Transverse colon (tissue), 4 donors: ENCODE results near the gene WDR35. TPM values are rescaled to one million over a fixed set of nuclear protein-coding genes. Genes with fewer than 3 reads are reported as not detected.

Experiments used
- DNase-seq: peaks from one replicate; pipeline ENCODE4 v3.0.0-alpha.2; 2019
- H3K27ac ChIP-seq, 4 donors: fragments of 200-600 bp; sonication (generic); 2 replicates each; pipeline ENCODE4 v1.5.1; 2016 to 2018; ENCODE audit warnings: inconsistent platforms in 4 of 4
- H3K27me3 ChIP-seq: fragments of 200-600 bp; sonication (generic); 2 replicates; pipeline ENCODE4 v1.5.1; 2017; ENCODE audit warnings: inconsistent platforms
- H3K36me3 ChIP-seq, 4 donors: fragments of 200-600 bp; sonication (generic); 2 replicates each; pipeline ENCODE4 v1.5.1; 2017 to 2019; ENCODE audit warnings: inconsistent platforms in 4 of 4
- H3K4me1 ChIP-seq, 4 donors: fragments of 200-600 bp; sonication (generic); 2 replicates each; pipeline ENCODE4 v1.5.1; 2017 to 2020; ENCODE audit warnings: inconsistent platforms in 4 of 4
- H3K4me3 ChIP-seq, 4 donors: fragments of 200-600 bp; sonication (generic); 1 replicate in 1 of 4; 2 replicates in 3 of 4; pipeline versions ENCODE4 v1.5.1 to v1.6.1; 2017 to 2019; ENCODE audit warnings: inconsistent platforms in 4 of 4
- H3K9me3 ChIP-seq, 2 donors: fragments of 200-600 bp; sonication (generic); 2 replicates each; pipeline ENCODE4 v1.5.1; 2017 to 2019; ENCODE audit warnings: inconsistent platforms in 2 of 2
- EP300 ChIP-seq: sonication (generic); formaldehyde crosslinking; IDR thresholded peaks from one replicate; pipeline ENCODE4 v1.6.1; 2017; ENCODE audit warnings: antibody characterized with exemption, low read depth
- POLR2A ChIP-seq: fragments of 450-650 bp; IDR thresholded peaks from one replicate; pipeline ENCODE4 v1.6.1; 2016; ENCODE audit warnings: antibody characterized with exemption, mild to moderate bottlenecking, moderate library complexity
- POLR2AphosphoS5 ChIP-seq, 3 donors: sonication (generic); formaldehyde crosslinking; IDR thresholded peaks; one replicate each; pipeline ENCODE4 v1.6.1; 2016; ENCODE audit warnings: antibody characterized with exemption in 3 of 3
- WGBS, 2 donors: methylation state at CpG; one replicate each; pipeline ENCODE4 v1.1.5; 2018; ENCODE audit warnings: low coverage in 1 of 2; 5-methylcytosine and 5-hydroxymethylcytosine counted together
- in situ Hi-C, 4 donors: fragments of 200-750 bp; cut with MboI; loops; one replicate each; pipeline versions ENCODE4 v1.15.0 to v1.15.1; 2017; ENCODE audit warnings: low sequenced_read_pairs in 3 of 4, low pct_ligation_motif_present in 1 of 4, low pct_unique_long_range_greater_than_20kb in 1 of 4
- intact Hi-C: fragments of 100-400 bp; cut with DNase I; formaldehyde crosslinking; loops from one replicate; pipeline ENCODE4 v1.15.1; 2023; ENCODE audit warnings: low total_unique reads
- total RNA-seq, 4 donors: library from RNA; depleted of rRNA; stranded (reverse); fragments of >200 nt; gene quantifications; one replicate each; pipeline ENCODE4 v1.1.0, GENCODE V29; 2016
- TF ChIP-seq, protein P1 (sequence below), 5 experiments: fragments of 200-600 bp in 3 of 5; fragments of 450-650 bp in 2 of 5; sonication (generic) in 3 of 5; IDR thresholded peaks; 1 replicate in 2 of 5; 2 replicates in 3 of 5; pipeline ENCODE4 v1.5.1; 2016 to 2017; ENCODE audit warnings: antibody characterized with exemption in 5 of 5, inconsistent platforms in 3 of 5, mild to moderate bottlenecking in 2 of 5, moderate library complexity in 1 of 5

Gene WDR35
- total RNA-seq, 4 donors from 2014 or later: 0.37 to 4.8 (median 2.0) TPM

GRCh38 chr2:19942199-19942598 lies 47.7 kb downstream of the WDR35 start:
- intact Hi-C loops: no loop called here

GRCh38 chr2:19937004-19937403 lies 52.9 kb downstream of the WDR35 start:
- 95 to 98% methylated on average over 4 of the region's 4 CpGs for WGBS, 2 donors
- no peak for DNase-seq
- TF ChIP-seq POLR2A: no peak
- TF ChIP-seq, protein P1, sequence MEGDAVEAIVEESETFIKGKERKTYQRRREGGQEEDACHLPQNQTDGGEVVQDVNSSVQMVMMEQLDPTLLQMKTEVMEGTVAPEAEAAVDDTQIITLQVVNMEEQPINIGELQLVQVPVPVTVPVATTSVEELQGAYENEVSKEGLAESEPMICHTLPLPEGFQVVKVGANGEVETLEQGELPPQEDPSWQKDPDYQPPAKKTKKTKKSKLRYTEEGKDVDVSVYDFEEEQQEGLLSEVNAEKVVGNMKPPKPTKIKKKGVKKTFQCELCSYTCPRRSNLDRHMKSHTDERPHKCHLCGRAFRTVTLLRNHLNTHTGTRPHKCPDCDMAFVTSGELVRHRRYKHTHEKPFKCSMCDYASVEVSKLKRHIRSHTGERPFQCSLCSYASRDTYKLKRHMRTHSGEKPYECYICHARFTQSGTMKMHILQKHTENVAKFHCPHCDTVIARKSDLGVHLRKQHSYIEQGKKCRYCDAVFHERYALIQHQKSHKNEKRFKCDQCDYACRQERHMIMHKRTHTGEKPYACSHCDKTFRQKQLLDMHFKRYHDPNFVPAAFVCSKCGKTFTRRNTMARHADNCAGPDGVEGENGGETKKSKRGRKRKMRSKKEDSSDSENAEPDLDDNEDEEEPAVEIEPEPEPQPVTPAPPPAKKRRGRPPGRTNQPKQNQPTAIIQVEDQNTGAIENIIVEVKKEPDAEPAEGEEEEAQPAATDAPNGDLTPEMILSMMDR (IDR thresholded peaks at IDR 0.05): no peak
- no peak for TF ChIP-seq EP300
- no peak for TF ChIP-seq POLR2AphosphoS5 (IDR thresholded peaks at IDR 0.05)

More at GRCh38 chr2:19942199-19942598, 47.7 kb downstream of the WDR35 start:
- Histone ChIP-seq H3K4me3 (no peak overlapping the region), H3K4me1 (no peaks in the 10 kb centered on the region), H3K27ac (no peak overlapping the region), H3K9me3 (no peaks in the 10 kb centered on the region), H3K27me3 (no peaks in the 10 kb centered on the region), H3K36me3 (peaks cover 0 to 9% (median 3%) of the 10 kb centered on the region in 4 donors)
- DNase-seq: no peak
- in situ Hi-C loops: no loop called here
- TF ChIP-seq POLR2AphosphoS5 (IDR thresholded peaks at IDR 0.05) (no peak), POLR2A (no peak), EP300 (no peak)
- TF ChIP-seq, protein P1 (IDR thresholded peaks at IDR 0.05): no peak

GRCh38 chr2:19936203-19936602 lies 53.7 kb downstream of the WDR35 start:
- Histone ChIP-seq H3K27me3 (no peaks in the 10 kb centered on the region), H3K27ac (no peak overlapping the region), H3K9me3 (no peaks in the 10 kb centered on the region), H3K4me3 (no peak overlapping the region), H3K4me1 (no peaks in the 10 kb centered on the region), H3K36me3 (peaks cover 0 to 17% (median 3%) of the 10 kb centered on the region in 4 donors)
- no peak for TF ChIP-seq EP300
- TF ChIP-seq POLR2AphosphoS5 (IDR thresholded peaks at IDR 0.05): no peak
- TF ChIP-seq, protein P1 (IDR thresholded peaks at IDR 0.05): no peak
- no peak for TF ChIP-seq POLR2A
- WGBS, 2 donors: 92% methylated on average over 2 of the region's 2 CpGs; no CpG with 5 or more reads in 1 of the 2 donors
- no peak for DNase-seq
- intact Hi-C loops: no loop called here
- in situ Hi-C loops: no loop called here

More at GRCh38 chr2:19937004-19937403, 52.9 kb downstream of the WDR35 start:
- Histone ChIP-seq H3K27ac (no peak overlapping the region), H3K4me3 (no peak overlapping the region), H3K9me3 (no peaks in the 10 kb centered on the region), H3K4me1 (no peaks in the 10 kb centered on the region), H3K36me3 (peaks cover 0 to 16% (median 3%) of the 10 kb centered on the region in 4 donors), H3K27me3 (no peaks in the 10 kb centered on the region)
- intact Hi-C loops: no loop called here
- in situ Hi-C loops: no loop called here

DNA sequence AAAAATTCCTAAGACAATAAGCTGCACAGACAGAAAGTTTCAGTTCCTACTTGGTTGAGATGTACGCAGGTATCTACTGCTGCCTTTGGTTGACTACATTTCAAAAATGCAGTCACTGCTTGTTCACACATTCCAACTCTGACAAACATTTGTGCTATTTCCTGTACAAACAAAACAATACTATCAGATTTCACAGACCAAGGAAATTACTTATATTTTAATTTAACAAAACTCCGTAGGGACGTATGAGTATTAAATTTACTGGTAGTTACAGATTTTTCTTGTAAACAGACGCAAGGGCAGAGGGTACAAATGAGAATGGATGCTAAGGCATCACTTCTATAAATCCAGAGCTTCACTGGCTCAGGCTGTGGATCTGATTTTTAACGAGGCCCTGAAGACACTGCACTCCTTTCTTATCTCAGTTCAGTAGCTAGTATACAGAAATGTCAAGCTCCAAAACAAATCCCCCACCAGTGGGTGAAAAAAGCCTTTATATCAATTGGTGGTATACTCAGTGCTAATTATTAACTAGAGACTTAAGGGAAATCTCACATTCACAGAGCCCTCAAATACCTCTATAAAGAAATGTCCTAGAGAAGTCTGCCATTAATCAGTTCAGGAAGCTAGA lies 56.4 kb downstream of the WDR35 start:
- H3K9me3 ChIP-seq: peaks cover 3 to 5% of the 10 kb centered on the region in 2 donors
- H3K36me3 ChIP-seq: peaks cover 0 to 36% (median 5%) of the 10 kb centered on the region in 4 donors
- H3K4me1 ChIP-seq: no peaks in the 10 kb centered on the region
- no peak overlapping the region for H3K27ac ChIP-seq
- intact Hi-C loops: no loop called here
- H3K27me3 ChIP-seq: no peaks in the 10 kb centered on the region
- no peak for DNase-seq
- 70 to 74% methylated on average over 5 of the region's 5 CpGs for WGBS, 2 donors
- no peak overlapping the region for H3K4me3 ChIP-seq
- TF ChIP-seq POLR2AphosphoS5 (IDR thresholded peaks at IDR 0.05) (no peak), EP300 (no peak), POLR2A (no peak)
- TF ChIP-seq, protein P1 (IDR thresholded peaks at IDR 0.05): no peak
- in situ Hi-C loops: no loop called here
